Activated CD4-positive, alpha-beta T cell treated with anti-CD3 and anti-CD28 coated beads for 1 hour (primary cell): ENCODE data around the gene DEPDC4.
"Not testable (repeated sequence)": the region's sequence is repeated elsewhere in the genome, so short reads cannot be mapped to it uniquely, and the experiment has no call there.

Experiments
- DNase-seq: peaks from one replicate; pipeline ENCODE4 v3.0.0-alpha.2; 2020

Gene DEPDC4

GRCh38 chr12:100258127-100258526 lies 8.8 kb downstream of the DEPDC4 start:
- DNase-seq, result no peak

- DNase-seq, result no peak
Measured at GRCh38 chr12:100254876-100255275, 12.0 kb downstream of the DEPDC4 start.

DNA sequence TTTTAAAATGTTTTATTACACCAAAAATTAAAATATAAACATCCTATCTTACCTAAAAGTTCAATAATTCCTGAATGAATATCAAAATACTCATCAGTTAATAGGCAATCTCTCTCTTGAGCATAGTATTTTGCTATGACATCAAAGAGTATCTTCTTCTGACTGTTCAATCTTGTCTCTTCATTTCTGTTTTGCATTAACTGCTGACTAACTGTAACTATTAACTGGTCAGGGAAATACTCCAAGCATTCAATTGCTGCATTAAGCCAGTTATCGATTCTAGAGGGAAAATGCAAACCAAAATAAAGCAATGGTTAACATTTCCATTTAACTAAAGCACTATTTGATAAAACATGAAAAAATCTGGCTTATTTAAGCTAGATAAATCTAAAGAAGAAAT lies 13.4 kb downstream of the DEPDC4 start:
- no peak for DNase-seq

- no peak for DNase-seq
Measured at GRCh38 chr12:100251917-100252316, 15.0 kb downstream of the DEPDC4 start.

DNA sequence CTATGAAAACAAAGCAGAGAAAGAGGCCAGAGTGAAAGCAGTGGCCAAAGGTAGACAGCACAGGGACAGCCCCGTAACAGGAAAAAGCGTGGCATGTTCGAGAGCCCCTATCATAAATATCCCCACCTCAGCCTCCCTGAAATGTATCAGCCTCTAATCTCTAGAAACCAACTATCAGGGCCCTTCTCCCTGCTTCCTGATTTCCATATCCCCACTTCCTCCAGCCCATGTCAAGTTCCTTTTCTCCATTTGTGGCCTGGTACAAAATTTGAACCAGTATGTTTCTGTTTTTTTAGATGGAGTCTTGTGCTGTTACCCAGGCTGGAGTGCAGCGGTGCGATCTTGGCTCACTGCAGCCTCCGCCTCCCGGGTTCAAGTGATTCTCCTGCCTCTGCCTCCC lies 16.9 kb downstream of the DEPDC4 start:
- DNase-seq, result no peak

GRCh38 chr12:100248886-100249285 lies 18.0 kb downstream of the DEPDC4 start:
- no peak for DNase-seq

- DNase-seq, result no peak
Measured at GRCh38 chr12:100247765-100248164, 19.1 kb downstream of the DEPDC4 start.

GRCh38 chr12:100243137-100243536 lies 23.7 kb downstream of the DEPDC4 start:
- no peak for DNase-seq

GRCh38 chr12:100239589-100239988 lies 27.3 kb downstream of the DEPDC4 start:
- no peak for DNase-seq

DNA sequence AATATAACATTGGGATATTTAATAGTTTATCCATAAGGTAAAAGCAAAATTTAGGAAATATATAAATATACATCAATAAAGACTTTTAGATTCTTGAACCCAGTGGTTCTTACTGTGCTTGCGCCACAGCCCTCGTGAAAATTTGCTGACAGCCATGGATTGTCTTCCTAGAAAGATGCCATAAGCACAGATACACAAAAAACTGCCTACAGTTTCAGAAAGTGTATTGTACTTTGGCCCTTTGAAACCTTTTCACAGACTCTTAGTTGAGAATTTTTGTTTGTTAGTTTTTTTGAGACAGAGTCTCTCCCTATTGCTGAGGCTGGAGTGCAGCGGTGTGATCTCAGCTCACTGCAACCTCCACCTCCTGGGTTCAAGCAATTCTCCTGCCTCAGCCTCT lies 28.1 kb downstream of the DEPDC4 start:
- DNase-seq, result no peak

- no peak for DNase-seq
Measured at GRCh38 chr12:100234591-100235304, 32.1 kb downstream of the DEPDC4 start.

DNA sequence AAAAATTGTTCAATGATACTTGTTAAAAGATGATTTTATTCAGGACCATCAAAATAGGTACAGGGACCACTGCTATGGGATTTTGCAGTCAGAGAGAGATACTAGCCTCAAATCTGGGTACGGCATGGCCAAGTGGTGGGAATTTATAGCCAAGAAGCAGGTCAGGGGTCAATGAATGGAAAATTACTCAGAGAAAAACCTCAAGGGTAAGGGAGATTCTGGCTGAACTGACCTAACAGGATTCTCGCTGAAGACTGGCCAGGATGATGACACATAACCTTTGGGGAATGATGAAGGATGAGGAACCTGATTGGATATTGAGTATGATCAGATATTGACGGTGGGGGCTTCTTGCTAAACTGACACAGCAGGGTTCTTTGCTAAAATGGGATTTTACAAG lies 32.7 kb downstream of the DEPDC4 start:
- no peak for DNase-seq

- DNase-seq, result not testable (repeated sequence)
Measured at GRCh38 chr12:100231873-100232272, 35.0 kb downstream of the DEPDC4 start.

GRCh38 chr12:100229876-100230275 lies 37.0 kb downstream of the DEPDC4 start:
- no peak for DNase-seq

GRCh38 chr12:100229036-100229635 lies 37.7 kb downstream of the DEPDC4 start:
- DNase-seq, result no peak

DNA sequence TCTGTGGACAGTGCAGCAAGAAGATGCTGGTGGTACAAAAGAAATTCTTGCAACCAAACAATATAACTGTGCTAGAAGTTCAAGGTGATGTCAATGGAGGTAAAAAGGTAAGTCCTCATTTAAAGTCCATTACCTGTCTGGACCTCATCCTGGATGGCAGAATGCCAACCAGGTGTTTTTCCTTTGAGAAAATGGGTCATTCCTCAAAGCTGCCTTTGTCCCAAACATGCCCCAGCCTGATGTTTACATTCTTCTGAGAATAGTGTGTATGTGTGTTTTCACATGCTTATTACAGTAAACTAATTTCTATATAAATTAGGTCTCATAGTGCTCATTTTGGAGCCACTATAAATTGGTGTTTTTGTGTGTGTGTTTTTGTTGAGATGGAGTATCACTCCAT lies 41.4 kb downstream of the DEPDC4 start:
- DNase-seq, result no peak

- DNase-seq, result not testable (repeated sequence)
Measured at GRCh38 chr12:100222173-100222572, 44.7 kb downstream of the DEPDC4 start.

DNA sequence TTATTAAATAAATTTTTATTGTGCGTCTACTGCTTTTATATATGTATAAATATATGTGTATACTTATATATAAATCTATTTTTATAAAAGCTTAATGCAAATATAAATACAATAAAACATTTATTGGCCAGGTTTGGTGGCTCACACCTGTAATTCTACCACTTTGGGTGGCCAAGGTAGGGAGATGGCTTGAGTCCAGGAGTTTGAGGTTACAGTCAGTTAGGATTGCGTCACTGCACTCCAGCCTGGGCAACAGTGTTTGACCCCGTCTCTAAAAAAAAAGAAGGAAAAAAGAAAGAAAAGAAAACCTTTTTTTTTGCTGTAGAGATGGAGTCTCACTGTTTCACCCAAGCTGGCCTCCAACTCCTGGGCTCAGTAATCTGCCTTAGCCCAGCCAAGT lies 45.4 kb downstream of the DEPDC4 start:
- DNase-seq, result no peak

DNA sequence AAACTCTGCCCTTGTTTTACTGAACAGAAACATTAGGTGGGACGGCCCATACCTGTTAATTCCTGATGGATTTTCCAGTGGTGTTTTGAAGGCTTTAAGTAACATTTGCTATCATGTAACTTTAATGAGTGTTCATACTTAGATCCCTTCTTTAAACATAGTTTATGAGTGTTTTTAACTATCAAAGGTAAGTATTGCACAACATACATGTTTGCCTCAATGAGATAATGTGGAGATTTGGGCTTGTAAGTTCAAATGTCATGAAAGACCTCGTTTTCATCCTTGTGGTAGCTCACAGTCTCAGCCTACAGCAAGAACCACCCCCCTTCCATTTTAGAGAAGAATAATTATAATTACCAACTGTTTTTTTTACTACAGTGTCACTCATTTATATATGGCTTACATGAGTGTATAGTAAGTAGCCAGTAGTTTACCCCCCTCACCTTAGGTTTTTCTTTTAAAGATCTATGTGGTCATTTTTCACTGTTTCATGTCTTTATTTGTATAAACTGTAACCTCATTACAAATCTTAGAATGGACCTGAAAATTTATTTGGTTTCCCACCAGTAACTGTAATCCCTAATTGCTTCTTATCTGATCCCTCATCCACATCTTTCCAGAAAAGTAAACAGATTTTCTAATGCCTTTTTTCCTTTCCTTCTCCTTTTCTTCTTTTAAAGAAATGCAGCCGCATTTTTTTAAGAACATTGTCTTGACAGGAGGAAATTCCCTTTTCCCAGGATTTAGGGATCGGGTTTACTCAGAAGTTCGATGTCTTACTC lies 47.4 kb downstream of the DEPDC4 start:
- DNase-seq, result no peak

DNA sequence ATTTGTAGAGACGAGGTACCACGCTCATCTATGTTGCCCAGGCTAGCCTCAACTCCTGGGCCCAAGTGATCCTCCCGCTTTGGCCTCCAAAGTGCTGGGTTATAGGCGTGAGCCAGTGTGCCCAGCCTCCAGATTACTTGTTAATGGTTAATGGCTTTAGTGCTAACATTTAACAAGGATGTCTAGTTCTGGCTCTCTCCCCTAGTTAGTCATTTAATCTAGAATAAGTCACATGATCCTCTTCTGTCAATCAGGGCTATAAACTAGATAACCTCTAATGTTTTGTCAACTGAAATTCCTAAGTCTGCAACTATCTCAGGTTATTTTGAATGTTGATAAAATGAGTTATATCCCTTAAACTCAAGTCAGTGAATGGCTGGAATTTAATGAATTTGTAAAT lies 50.5 kb downstream of the DEPDC4 start:
- DNase-seq, result no peak

- DNase-seq, result no peak
Measured at GRCh38 chr12:100215209-100215608, 51.7 kb downstream of the DEPDC4 start.

- no peak for DNase-seq
Measured at GRCh38 chr12:100214518-100214917, 52.4 kb downstream of the DEPDC4 start.

DNA sequence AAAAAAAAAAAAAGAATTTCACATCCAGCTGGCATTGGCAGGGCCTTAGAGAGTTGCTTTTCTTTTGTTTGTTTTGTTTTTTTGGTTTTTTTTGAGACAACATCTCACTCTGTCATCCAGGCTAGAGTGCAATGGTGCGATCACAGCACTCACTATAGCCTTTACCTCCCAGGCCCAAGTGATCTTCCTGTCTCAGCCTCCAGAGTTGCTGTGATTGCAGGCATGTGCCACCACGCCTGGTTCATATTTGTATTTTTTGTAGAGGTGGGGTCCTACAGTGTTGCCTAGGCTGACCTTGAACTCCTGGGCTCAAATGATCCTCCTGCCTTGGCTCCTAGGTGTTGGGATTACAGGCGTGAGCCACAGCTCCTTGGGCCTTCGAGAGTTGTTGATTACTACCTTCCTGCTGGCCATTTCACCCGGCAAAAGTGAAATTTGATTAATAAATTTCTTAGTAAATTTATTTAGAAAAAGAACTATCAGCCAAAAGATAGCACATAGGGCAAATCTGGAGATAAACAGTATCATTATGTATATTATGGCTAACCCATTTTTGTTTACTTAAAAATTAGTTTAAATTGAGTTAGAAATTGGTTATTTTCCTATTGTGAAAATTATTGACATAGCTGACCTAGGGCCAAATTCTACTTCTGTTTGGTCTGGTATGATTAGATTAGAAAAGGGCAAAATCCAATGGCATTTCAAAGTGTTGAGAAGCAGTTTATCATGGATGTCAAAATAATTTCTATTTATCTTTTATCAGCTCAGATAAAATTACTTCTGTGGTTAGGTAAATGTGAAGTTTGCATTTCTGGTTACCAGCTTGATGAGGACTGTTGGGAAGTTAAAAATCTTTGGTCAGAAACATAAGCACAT lies 53.6 kb downstream of the DEPDC4 start:
- DNase-seq, result no peak
